Thyroid gland (tissue), 4 donors: ENCODE data around the gene SEZ6L. TPM values are rescaled to one million over a fixed set of nuclear protein-coding genes. Genes with fewer than 3 reads are reported as not detected.
A peak's percentile ranks its signal among the peaks of the same experiment; 100 is the strongest.

Experiments used
- DNase-seq, 2 donors: peaks; one replicate each; pipeline ENCODE4 v3.0.0-alpha.2; 2019
- H3K27ac ChIP-seq, 3 donors: fragments of 200-600 bp; sonication (generic); 1 replicate in 2 of 3; 2 replicates in 1 of 3; pipeline ENCODE4 v1.5.1; 2016 to 2019; ENCODE audit warnings: mild to moderate bottlenecking in 1 of 3, moderate library complexity in 1 of 3
- H3K27me3 ChIP-seq: fragments of 200-600 bp; sonication (generic); one replicate; pipeline ENCODE4 v1.5.1; 2019
- H3K36me3 ChIP-seq, 2 donors: fragments of 200-600 bp; sonication (generic); one replicate each; pipeline ENCODE4 v1.5.1; 2016 to 2019
- H3K4me1 ChIP-seq, 2 donors: fragments of 200-600 bp; sonication (generic); one replicate each; pipeline ENCODE4 v1.5.1; 2017 to 2019
- H3K4me3 ChIP-seq, 3 donors: fragments of 200-600 bp; sonication (generic); replicated peaks in 1 of 3; 1 replicate in 2 of 3; 2 replicates in 1 of 3; pipeline ENCODE4 v1.5.1; 2016; ENCODE audit warnings: mild to moderate bottlenecking in 1 of 3
- H3K9me3 ChIP-seq: fragments of 200-600 bp; sonication (generic); one replicate; pipeline ENCODE4 v1.5.1; 2017
- CTCF ChIP-seq, 6 experiments: fragments of 200-600 bp in 3 of 6; fragments of 450-650 bp in 3 of 6; sonication (generic) in 3 of 6; IDR thresholded peaks; one replicate each; pipeline ENCODE4 v1.5.1; 2016 to 2019; ENCODE audit warnings: antibody characterized with exemption in 6 of 6, mild to moderate bottlenecking in 2 of 6, inconsistent platforms in 1 of 6, moderate library complexity in 1 of 6
- POLR2A ChIP-seq, 2 donors: fragments of 450-650 bp; IDR thresholded peaks; one replicate each; pipeline ENCODE4 v1.6.1; 2017; ENCODE audit warnings: antibody characterized with exemption in 2 of 2, mild to moderate bottlenecking in 2 of 2, moderate library complexity in 1 of 2
- WGBS, 2 donors: methylation state at CpG; one replicate each; pipeline ENCODE4 v1.1.5; 2017; 5-methylcytosine and 5-hydroxymethylcytosine counted together
- intact Hi-C: fragments of 100-400 bp; cut with DNase I; formaldehyde crosslinking; loops from one replicate; pipeline ENCODE4 v1.15.1; 2023
- total RNA-seq, 4 donors: library from RNA; depleted of rRNA; stranded (reverse); fragments of >200 nt; gene quantifications; one replicate each; pipeline ENCODE4 v1.2.3, GENCODE V29; 2016

Gene SEZ6L
- total RNA-seq, 4 donors from 2014 or later = 0.13 to 0.22 (median 0.17) TPM; not detected in 1

- intact Hi-C loops = loop anchor here (10.0 kb wide), 1 partner anchor 300 kb away; no protein-coding TSS in a partner anchor
- WGBS, 2 donors = 39% methylated on average over 12 of the region's 12 CpGs
- DNase-seq = peak; percentile 70 to 73
Observed at GRCh38 chr22:26364066-26365015, 195.1 kb downstream of the SEZ6L start.

GRCh38 chr22:26367402-26368245 lies 198.4 kb downstream of the SEZ6L start:
- H3K4me3 ChIP-seq = no peak overlapping the region
- no peaks in the 10 kb centered on the region for H3K27me3 ChIP-seq
- whole genome bisulfite sequencing, 2 donors = 43 to 46% methylated on average over 19 of the region's 19 CpGs
- H3K4me1 ChIP-seq = no peaks in the 10 kb centered on the region
- H3K9me3 ChIP-seq = no peaks in the 10 kb centered on the region
- intact Hi-C loops = loop anchor here (10.0 kb wide), 1 partner anchor 297 kb away; no protein-coding TSS in a partner anchor
- TF ChIP-seq CTCF (IDR thresholded peaks at IDR 0.05) (peak; percentile 27 to 74 (median 58)), POLR2A (IDR thresholded peaks at IDR 0.05) (no peak)
- peak; percentile 32 to 42 for DNase-seq
- no peak overlapping the region for H3K27ac ChIP-seq
- H3K36me3 ChIP-seq = no peaks in the 10 kb centered on the region

More at GRCh38 chr22:26364066-26365015, 195.1 kb downstream of the SEZ6L start:
- Histone ChIP-seq H3K36me3 (no peaks in the 10 kb centered on the region), H3K4me1 (no peaks in the 10 kb centered on the region), H3K27ac (no peak overlapping the region), H3K9me3 (no peaks in the 10 kb centered on the region), H3K4me3 (no peak overlapping the region), H3K27me3 (no peaks in the 10 kb centered on the region)
- TF ChIP-seq CTCF (IDR thresholded peaks at IDR 0.05) (peak in 4 of 6 experiments; percentile 38 to 77 (median 70)), POLR2A (IDR thresholded peaks at IDR 0.05) (no peak)

GRCh38 chr22:26372890-26373289 lies 203.6 kb downstream of the SEZ6L start:
- H3K27me3 ChIP-seq = no peaks in the 10 kb centered on the region
- no peaks in the 10 kb centered on the region for H3K9me3 ChIP-seq
- DNase-seq = no peak
- H3K4me3 ChIP-seq = no peak overlapping the region
- no peaks in the 10 kb centered on the region for H3K4me1 ChIP-seq
- intact Hi-C loops = no loop called here
- WGBS, 2 donors = 84 to 91% methylated on average over 4 of the region's 4 CpGs
- H3K27ac ChIP-seq = no peak overlapping the region
- no peak for TF ChIP-seq POLR2A (IDR thresholded peaks at IDR 0.05)
- no peak for TF ChIP-seq CTCF (IDR thresholded peaks at IDR 0.05)
- no peaks in the 10 kb centered on the region for H3K36me3 ChIP-seq

- Histone ChIP-seq H3K27ac (no peak overlapping the region), H3K36me3 (no peaks in the 10 kb centered on the region), H3K9me3 (no peaks in the 10 kb centered on the region), H3K4me1 (no peaks in the 10 kb centered on the region), H3K4me3 (no peak overlapping the region), H3K27me3 (no peaks in the 10 kb centered on the region)
- intact Hi-C loops = no loop called here
- TF ChIP-seq CTCF (IDR thresholded peaks at IDR 0.05) (no peak), POLR2A (IDR thresholded peaks at IDR 0.05) (no peak)
- DNase-seq = no peak
- WGBS, 2 donors = 27 to 34% methylated on average over 8 to 9 of the region's 10 CpGs
Observed at GRCh38 chr22:26374391-26375026, 205.2 kb downstream of the SEZ6L start.
